ENCODE results near the gene GHRH. TPM values are rescaled to one million over a fixed set of nuclear protein-coding genes. Genes with fewer than 3 reads are reported as not detected.

GHRH gene
- total RNA-seq, 1 experiment from 2014 or later = not detected

GRCh38 chr20:37295001-37295400 is 33.4 kb upstream of the GHRH start:
- no peaks in the 10 kb centered on the region for H3K27me3 ChIP-seq (ENCODE audit: control insufficient read depth, insufficient read depth, low read length)
- peak overlapping the region; percentile 48 for H3K27ac ChIP-seq (ENCODE audit: low read length)
- in situ Hi-C loops (cut with HindIII; ENCODE audit: low pct_unique_long_range_greater_than_20kb, low sequenced_read_pairs) = no loop called here
- H3K4me1 ChIP-seq (ENCODE audit: control insufficient read depth, insufficient read depth, low read length) = peaks cover 21% of the 10 kb centered on the region
- peaks cover 2% of the 10 kb centered on the region for H3K36me3 ChIP-seq (ENCODE audit: control insufficient read depth, insufficient read depth, low read length)
- CTCF ChIA-PET = interaction anchor here (0.6 kb wide), 1 partner anchor 31 kb away, joined by 3 read pairs; no protein-coding TSS in a partner anchor
- ATAC-seq (peak; percentile 93), DNase-seq (ENCODE audit: low read depth, low spot score) (peak; percentile 98)
- no peaks in the 10 kb centered on the region for H3K9me3 ChIP-seq (ENCODE audit: control insufficient read depth, insufficient read depth, low read depth, low read length)
- intact Hi-C loops (cut with micrococcal nuclease; ENCODE audit: unreplicated experiment) = no loop called here
- TF ChIP-seq, protein P1, sequence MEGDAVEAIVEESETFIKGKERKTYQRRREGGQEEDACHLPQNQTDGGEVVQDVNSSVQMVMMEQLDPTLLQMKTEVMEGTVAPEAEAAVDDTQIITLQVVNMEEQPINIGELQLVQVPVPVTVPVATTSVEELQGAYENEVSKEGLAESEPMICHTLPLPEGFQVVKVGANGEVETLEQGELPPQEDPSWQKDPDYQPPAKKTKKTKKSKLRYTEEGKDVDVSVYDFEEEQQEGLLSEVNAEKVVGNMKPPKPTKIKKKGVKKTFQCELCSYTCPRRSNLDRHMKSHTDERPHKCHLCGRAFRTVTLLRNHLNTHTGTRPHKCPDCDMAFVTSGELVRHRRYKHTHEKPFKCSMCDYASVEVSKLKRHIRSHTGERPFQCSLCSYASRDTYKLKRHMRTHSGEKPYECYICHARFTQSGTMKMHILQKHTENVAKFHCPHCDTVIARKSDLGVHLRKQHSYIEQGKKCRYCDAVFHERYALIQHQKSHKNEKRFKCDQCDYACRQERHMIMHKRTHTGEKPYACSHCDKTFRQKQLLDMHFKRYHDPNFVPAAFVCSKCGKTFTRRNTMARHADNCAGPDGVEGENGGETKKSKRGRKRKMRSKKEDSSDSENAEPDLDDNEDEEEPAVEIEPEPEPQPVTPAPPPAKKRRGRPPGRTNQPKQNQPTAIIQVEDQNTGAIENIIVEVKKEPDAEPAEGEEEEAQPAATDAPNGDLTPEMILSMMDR (IDR thresholded peaks at IDR 0.05) = no peak
- TF ChIP-seq REST (IDR thresholded peaks at IDR 0.05; ENCODE audit: insufficient read depth in 1 of 2, low read depth in 2 of 2, low read length in 1 of 2) (no peak), SIN3A (IDR thresholded peaks at IDR 0.05; ENCODE audit: borderline replicate concordance, insufficient read depth, low read depth, low read length) (no peak), TCF7L2 (IDR thresholded peaks at IDR 0.05; ENCODE audit: low read depth, low read length) (no peak), POLR2AphosphoS5 (IDR thresholded peaks at IDR 0.05; ENCODE audit: low read depth, low read length) (no peak)
- no peak overlapping the region for H3K4me3 ChIP-seq (ENCODE audit: low read depth in 2 of 2, low read length in 2 of 2)
- no TSS peak for BruUV-seq (replicated peaks)
- POLR2A ChIA-PET = no interaction called here

- Histone ChIP-seq H3K4me1 (ENCODE audit: control insufficient read depth, insufficient read depth, low read length) (peaks cover 21% of the 10 kb centered on the region), H3K4me3 (ENCODE audit: low read depth in 2 of 2, low read length in 2 of 2) (no peak overlapping the region), H3K27me3 (ENCODE audit: control insufficient read depth, insufficient read depth, low read length) (no peaks in the 10 kb centered on the region), H3K27ac (ENCODE audit: low read length) (peak overlapping the region; percentile 48), H3K36me3 (ENCODE audit: control insufficient read depth, insufficient read depth, low read length) (peaks cover 2% of the 10 kb centered on the region), H3K9me3 (ENCODE audit: control insufficient read depth, insufficient read depth, low read depth, low read length) (no peaks in the 10 kb centered on the region)
- ChIA-PET CTCF (interaction anchor here (0.6 kb wide), 1 partner anchor 31 kb away, joined by 3 read pairs; no protein-coding TSS in a partner anchor), POLR2A (no interaction called here)
- ATAC-seq = peak; percentile 60
- TF ChIP-seq, protein P1 (IDR thresholded peaks at IDR 0.05) = no peak
- TF ChIP-seq TCF7L2 (IDR thresholded peaks at IDR 0.05; ENCODE audit: low read depth, low read length) = no peak
- TF ChIP-seq REST (IDR thresholded peaks at IDR 0.05; ENCODE audit: insufficient read depth in 1 of 2, low read depth in 2 of 2, low read length in 1 of 2) = no peak
- TF ChIP-seq POLR2AphosphoS5 (IDR thresholded peaks at IDR 0.05; ENCODE audit: low read depth, low read length) = no peak
- no peak for TF ChIP-seq SIN3A (IDR thresholded peaks at IDR 0.05; ENCODE audit: borderline replicate concordance, insufficient read depth, low read depth, low read length)
- in situ Hi-C loops (cut with HindIII; ENCODE audit: low pct_unique_long_range_greater_than_20kb, low sequenced_read_pairs) (no loop called here), intact Hi-C loops (cut with micrococcal nuclease; ENCODE audit: unreplicated experiment) (no loop called here)
- no TSS peak for BruUV-seq (replicated peaks)
- DNase-seq (ENCODE audit: low read depth, low spot score) = no peak
Measured at GRCh38 chr20:37294262-37294981, 32.8 kb upstream of the GHRH start.
